Kidney glomerular epithelial cell (primary cell): ENCODE data around the gene ATP6V0C.

Experiments used
- DNase-seq: peaks from one replicate; lab custom pipeline; 2025; lab: John Stamatoyannopoulos, UW

Gene ATP6V0C

GRCh38 chr16:2490190-2491105 is 23.3 kb upstream of the ATP6V0C start:
- no peak for DNase-seq

- DNase-seq, result no peak
These were observed 21.5 kb upstream of the ATP6V0C start for GRCh38 chr16:2492292-2492691.

- DNase-seq, result no peak
These were observed 20.1 kb upstream of the ATP6V0C start for GRCh38 chr16:2493605-2494004.

- DNase-seq, result no peak
These were observed 19.1 kb upstream of the ATP6V0C start for GRCh38 chr16:2494616-2495015.

- no peak for DNase-seq
These were observed 18.7 kb upstream of the ATP6V0C start for GRCh38 chr16:2495041-2495440.

- no peak for DNase-seq
These were observed 17.3 kb upstream of the ATP6V0C start for GRCh38 chr16:2496223-2497115.

GRCh38 chr16:2497116-2497630 is 16.6 kb upstream of the ATP6V0C start:
- no peak for DNase-seq

- DNase-seq, result no peak
These were observed 15.9 kb upstream of the ATP6V0C start for GRCh38 chr16:2497695-2498484.

- DNase-seq, result no peak
These were observed 15.1 kb upstream of the ATP6V0C start for GRCh38 chr16:2498531-2499253.

GRCh38 chr16:2499454-2499853 is 14.3 kb upstream of the ATP6V0C start:
- DNase-seq, result no peak

- no peak for DNase-seq
These were observed 13.8 kb upstream of the ATP6V0C start for GRCh38 chr16:2499890-2500429.

- no peak for DNase-seq
These were observed 13.3 kb upstream of the ATP6V0C start for GRCh38 chr16:2500430-2500917.

- peak; percentile 57 for DNase-seq
These were observed 12.6 kb upstream of the ATP6V0C start for GRCh38 chr16:2500918-2501750.

- DNase-seq, result no peak
These were observed 11.5 kb upstream of the ATP6V0C start for GRCh38 chr16:2501946-2502895.

GRCh38 chr16:2505695-2506094 is 8.1 kb upstream of the ATP6V0C start:
- no peak for DNase-seq

GRCh38 chr16:2507052-2507659 is 6.6 kb upstream of the ATP6V0C start:
- no peak for DNase-seq

- DNase-seq, result no peak
These were observed 6.1 kb upstream of the ATP6V0C start for GRCh38 chr16:2507665-2508064.

GRCh38 chr16:2508722-2509400 is 4.9 kb upstream of the ATP6V0C start:
- DNase-seq, result no peak
